ENCODE measurements around the gene USP6.
"Not testable (repeated sequence)": the region's sequence is repeated elsewhere in the genome, so short reads cannot be mapped to it uniquely, and the experiment has no call there.

- TF ChIP-seq PATZ1 (CRISPR knock-in tag; IDR thresholded peaks at IDR 0.05; ENCODE audit: borderline replicate concordance); ESRRG (CRISPR knock-in tag; IDR thresholded peaks at IDR 0.05); CREB5 (CRISPR knock-in tag; IDR thresholded peaks at IDR 0.05; ENCODE audit: low read depth); CSRNP3 (CRISPR knock-in tag; IDR thresholded peaks at IDR 0.05); RARB (CRISPR knock-in tag; IDR thresholded peaks at IDR 0.05); POU6F1 (CRISPR knock-in tag; IDR thresholded peaks at IDR 0.05; ENCODE audit: borderline replicate concordance, low read depth); ZNF70 (CRISPR knock-in tag; IDR thresholded peaks at IDR 0.05); TCF4 (CRISPR knock-in tag; IDR thresholded peaks at IDR 0.05; ENCODE audit: borderline replicate concordance); TSHZ2 (CRISPR knock-in tag; IDR thresholded peaks at IDR 0.05); PPARA (CRISPR knock-in tag; IDR thresholded peaks at IDR 0.05; ENCODE audit: borderline replicate concordance); ZFP30 (CRISPR knock-in tag; IDR thresholded peaks at IDR 0.05): not testable (repeated sequence)
Observed at GRCh38 chr17:5136580-5137412, 21.0 kb downstream of the USP6 start.

Measured in SK-N-SH treated with all-trans-retinoic acid at 6 μM for 48 hours (cell line).